Measurements from ENCODE around the gene DAGLB.
"Not testable (repeated sequence)": the region's sequence is repeated elsewhere in the genome, so short reads cannot be mapped to it uniquely, and the experiment has no call there.

DAGLB gene

DNA sequence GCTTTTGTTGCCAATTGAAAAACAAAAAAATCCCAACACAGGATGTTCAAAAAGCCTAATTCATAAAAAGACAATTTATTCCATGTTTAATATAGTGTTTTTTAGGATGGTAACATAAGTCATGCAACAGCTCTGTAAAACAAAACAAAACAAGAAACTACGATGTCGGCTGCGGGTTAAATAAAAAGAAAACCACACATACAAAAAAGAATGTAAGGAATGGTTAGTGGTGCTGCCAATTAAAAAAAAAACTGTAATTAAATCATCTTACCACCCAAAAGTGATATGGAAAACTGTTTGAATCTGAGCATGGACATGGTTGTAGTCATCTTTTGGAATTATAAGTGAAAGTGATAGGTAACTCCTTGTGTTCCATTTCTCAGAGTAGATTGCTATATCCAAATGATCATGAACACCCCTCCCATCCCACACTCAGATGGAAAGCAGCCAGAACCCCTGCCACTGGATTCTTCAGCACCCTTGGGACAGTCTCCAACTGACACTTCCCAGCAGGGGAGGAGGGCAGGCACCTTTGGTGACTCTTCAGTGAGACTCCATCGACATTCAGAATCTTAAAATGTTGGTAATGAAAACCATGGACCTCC lies 14.3 kb upstream of the DAGLB start:
- no peak for DNase-seq

DNA sequence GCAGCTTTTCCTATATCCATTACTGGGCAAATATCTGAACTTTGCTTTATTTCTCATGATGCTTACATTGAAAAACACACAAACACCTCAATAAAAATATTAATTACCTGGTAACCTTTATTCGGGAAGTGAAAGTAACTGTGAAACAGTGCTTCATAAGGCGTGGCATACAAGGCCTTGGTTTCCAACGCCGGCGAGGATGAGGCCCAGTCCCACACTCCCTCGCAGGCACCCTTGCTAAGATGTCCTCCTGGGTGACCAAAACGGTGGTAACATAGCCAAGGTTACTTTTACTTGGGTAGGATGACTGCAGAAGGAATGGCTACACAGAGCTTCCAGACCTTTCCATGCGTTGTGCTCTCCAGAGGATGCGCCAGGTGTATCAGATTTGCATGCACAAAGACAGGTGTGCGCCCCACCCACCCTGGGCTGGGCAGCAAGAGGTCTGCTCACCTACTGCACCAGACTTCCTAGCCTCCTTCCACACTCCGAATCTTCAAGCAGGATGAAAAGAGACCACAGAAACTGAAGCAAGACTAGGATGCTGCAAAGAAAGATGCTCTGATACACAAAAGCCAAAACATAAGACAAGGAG lies 13.3 kb upstream of the DAGLB start:
- DNase-seq = no peak

- no peak for DNase-seq
These were observed 12.5 kb upstream of the DAGLB start for GRCh38 chr7:6460303-6460702.

- DNase-seq = not testable (repeated sequence)
These were observed 10.9 kb upstream of the DAGLB start for GRCh38 chr7:6458676-6459075.

DNA sequence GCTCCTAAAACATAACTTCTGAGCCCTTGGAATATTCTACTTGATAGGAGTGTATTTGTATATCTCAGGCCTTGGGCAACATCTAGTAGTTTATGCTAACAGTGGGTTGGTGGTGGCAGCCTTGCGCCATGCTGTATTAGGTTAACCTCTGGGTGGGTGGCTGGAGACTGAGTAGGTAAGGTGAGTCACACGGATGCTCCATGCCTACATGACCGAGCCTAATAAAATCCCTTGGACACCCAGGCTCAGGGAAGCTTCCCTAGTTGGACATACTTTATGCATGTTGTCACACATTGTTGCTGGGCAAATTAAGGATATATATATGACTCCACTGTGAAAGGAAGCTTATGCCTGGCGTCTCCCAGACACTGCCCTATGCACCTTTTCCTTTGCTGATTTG lies 6.0 kb upstream of the DAGLB start:
- no peak for DNase-seq

DNA sequence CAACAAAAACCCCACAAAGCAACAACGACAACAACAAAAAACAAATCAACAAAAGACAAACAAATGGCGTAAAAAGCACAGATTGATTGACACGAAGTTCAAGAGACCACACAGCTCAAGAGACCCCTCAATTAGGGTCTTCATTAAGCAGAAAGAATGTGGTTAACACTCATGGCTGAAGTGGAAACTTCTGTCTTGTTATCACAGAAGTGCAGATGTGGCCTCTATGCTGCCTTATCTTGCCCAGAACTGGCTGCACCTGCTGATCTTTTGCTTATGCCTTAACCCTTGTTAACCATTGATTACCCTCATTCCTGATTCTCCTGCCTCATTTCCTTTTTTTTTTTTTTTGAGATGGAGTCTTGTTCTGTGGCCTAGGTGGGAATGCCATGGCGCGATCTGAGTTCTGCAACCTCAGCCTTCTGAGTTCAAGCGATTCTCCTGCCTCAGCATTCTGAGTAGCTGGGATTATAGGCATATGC lies 3.5 kb upstream of the DAGLB start:
- DNase-seq = no peak

- DNase-seq = not testable (repeated sequence)
These were observed 2.8 kb upstream of the DAGLB start for GRCh38 chr7:6450591-6450990.

GRCh38 chr7:6449884-6450283 lies 2.1 kb upstream of the DAGLB start:
- DNase-seq = not testable (repeated sequence)

DNA sequence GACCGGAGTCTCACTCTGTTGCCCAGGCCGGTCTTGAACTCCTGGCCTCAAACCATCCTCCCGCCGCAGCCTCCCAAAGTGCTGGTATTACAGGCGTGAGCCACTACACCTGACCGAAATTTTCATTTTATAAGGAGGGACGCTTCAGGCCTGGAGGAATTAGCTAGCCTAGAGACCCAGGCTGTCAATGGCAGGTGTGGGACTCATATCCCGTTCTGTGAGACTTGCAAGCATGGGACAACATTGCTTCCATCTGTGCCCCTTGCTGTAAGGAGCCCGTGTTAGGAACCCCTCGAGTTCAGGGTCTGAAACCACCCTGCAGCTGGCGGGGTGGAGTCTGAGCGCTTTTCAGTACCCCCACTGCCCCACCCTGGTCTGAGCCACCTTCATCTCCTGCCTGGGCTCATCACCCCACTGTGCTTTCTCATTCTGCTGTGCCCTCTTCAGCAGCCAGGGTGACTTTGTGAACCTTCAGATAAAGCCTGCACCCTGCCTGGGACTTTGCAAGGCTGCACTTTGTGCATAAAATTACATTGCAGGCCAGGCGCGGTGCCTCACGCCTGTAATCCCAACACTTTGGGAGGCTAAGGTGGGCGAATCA lies 1.3 kb upstream of the DAGLB start:
- DNase-seq = no peak

DNA sequence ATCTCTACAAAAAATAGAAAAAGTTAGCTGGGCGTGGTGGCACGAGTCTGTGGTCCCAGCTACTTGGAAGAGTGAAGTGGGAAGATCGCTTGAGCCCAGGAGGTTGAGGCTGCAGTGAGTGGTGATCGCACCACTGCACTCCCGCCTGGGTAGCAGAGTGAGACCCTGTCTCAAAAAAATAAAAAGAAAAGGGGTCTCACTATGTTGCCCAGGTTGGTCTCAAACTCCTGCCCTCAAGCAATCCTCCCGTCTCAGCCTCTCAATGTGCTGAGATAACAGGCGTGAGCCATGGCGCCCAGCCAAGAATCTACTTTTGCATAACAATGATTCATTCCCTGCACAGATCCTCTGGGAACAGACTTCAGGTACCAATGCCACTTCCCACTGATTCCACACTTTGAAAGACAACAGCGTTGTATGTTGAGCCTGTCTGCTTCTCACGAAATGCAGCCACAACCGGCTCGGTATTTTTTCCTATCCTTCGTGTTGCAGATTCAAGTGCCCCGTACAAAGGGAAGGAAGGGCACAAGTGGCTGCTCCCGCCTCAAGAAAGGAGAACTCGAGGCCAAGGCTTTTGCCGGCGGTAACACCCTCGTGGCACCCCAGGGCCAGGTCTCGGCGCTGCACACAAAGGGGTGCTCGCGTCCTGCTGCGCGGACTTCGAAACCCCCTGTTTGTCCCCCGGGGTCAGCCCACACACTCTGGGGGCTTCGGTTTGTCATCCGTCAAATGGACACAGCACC lies 745 bp downstream of the DAGLB start:
- peak in 39 of 58 donors; percentile 18 to 79 (median 43) for DNase-seq

GRCh38 chr7:6444516-6445269 lies 3.1 kb downstream of the DAGLB start:
- no peak for DNase-seq

- DNase-seq = no peak
These were observed 4.3 kb downstream of the DAGLB start for GRCh38 chr7:6443372-6443941.

- peak in 3 of 58 donors; percentile 5 to 37 (median 9) for DNase-seq
These were observed 5.6 kb downstream of the DAGLB start for GRCh38 chr7:6442114-6442513.

DNA sequence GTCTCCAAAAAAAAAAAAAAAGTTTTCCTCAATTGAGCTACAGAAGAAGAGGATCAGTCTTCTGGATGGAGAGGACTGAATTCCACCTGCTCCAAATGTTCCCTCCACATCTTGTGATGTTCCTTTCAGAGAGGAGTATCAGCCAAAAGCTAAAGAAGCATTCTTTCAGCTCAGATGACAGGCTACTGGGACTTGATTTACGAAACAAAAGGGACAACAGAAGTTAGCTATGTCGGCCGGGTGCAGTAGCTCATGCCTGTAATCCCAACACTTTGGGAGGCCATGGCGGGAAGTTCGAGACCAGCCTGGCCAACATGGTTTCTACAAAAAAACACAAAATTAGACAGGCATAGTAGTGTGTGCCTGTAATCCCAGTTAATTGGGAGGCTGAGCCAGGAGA lies 7.4 kb downstream of the DAGLB start:
- no peak for DNase-seq

GRCh38 chr7:6438427-6438826 lies 9.3 kb downstream of the DAGLB start:
- DNase-seq = no peak

- no peak for DNase-seq
These were observed 10.5 kb downstream of the DAGLB start for GRCh38 chr7:6437251-6437650.

GRCh38 chr7:6436385-6436685 lies 11.4 kb downstream of the DAGLB start:
- DNase-seq = peak in 32 of 58 donors; percentile 11 to 69 (median 36)

DNA sequence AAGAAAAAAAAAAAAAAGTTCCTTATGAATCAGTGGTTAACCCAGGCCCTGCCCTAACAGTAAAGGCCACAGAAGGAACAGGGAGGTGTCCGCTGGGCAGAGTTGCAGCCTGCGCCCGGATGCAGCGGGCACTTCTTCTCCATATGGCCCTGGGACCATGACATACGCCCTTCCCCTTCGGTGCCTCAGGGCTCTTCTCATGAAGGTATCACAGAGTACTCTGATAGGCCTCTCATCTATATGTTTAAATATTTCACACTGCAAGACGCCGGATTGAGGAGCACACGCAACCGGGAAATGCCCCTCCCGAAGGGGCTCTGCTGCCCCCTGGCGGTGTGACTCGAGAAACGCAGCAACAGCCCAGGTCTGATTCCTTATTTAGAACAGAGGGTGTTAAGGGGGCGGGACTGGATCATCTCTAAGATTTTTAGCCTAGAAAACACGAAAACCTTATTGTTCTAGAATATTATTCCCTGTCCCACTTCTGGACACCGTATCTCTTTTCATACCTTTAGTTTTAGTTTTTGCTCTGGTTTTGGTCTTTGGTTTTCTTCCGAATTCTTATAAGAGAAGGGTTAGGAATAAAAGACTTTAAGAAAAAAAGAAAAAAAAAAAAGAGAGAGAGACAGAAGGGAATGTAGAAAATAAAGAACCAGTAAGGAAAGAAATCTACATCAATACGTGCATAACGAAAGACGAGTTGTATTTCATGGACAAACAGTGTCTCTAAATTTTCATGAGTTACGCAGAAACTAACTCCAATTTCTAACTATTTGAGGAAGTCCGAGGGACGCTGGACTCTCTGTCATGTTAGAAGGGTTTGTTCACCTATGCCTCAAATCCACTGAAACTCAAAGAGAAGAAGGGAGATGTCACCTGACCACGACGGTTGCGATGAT lies 12.0 kb downstream of the DAGLB start:
- peak in 57 of 58 donors; percentile 24 to 84 (median 61) for DNase-seq

DNA sequence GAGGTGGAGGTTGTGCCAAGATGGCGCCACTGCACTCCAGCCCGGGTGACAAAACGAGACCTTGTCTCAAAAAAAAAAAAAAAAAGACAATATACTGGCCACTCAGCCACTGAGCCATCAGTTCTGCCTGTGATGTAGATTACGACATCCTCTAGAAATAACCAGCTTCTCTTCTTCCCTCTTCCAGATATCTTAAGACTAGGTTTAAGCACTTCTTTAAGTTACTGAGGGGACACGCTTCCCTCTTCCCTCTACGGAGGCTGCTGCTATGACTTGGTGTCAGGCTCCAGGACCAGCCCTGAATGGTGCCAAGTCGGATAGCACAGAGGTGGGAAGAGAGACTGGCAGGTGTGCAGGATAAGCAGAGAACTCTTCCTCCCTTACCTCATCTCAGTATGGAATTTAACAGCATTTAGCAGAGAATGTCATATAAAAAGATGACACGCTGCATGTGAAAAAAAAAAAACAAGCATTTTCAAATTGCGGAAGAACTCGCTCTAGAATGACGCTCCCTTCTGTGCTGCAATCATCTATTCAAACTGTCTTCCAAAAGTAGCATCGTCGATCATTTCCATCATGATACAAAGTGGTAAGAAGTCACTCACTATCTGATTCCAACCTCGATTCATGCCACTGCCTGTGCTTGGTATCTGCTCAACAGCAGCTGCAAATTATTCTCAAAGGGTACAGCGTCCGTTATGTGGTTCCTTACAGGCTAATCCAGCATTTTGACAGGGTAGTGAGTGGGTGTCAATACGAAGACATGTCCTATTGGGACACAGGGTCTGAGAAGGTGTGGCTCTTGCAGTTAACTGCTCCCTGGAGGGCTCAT lies 13.8 kb downstream of the DAGLB start:
- DNase-seq = peak in 1 of 58 donors; percentile 51
